Sigmoid colon (tissue), 7 donors: ENCODE measurements around the gene DRAM2. TPM values are rescaled to one million over a fixed set of nuclear protein-coding genes. Genes with fewer than 3 reads are reported as not detected.
"Not testable (repeated sequence)": the region's sequence is repeated elsewhere in the genome, so short reads cannot be mapped to it uniquely, and the experiment has no call there.

ENCODE experiments used
- DNase-seq: peaks from one replicate; pipeline ENCODE4 v3.0.0-alpha.2; 2019
- H3K27ac ChIP-seq, 4 donors: fragments of 200-600 bp; sonication (generic); one replicate each; pipeline ENCODE4 v1.5.1; 2016 to 2019; ENCODE audit warnings: mild to moderate bottlenecking in 1 of 4
- H3K27me3 ChIP-seq, 3 donors: fragments of 200-600 bp; sonication (generic); one replicate each; pipeline ENCODE4 v1.5.1; 2019; ENCODE audit warnings: mild to moderate bottlenecking in 1 of 3
- H3K36me3 ChIP-seq, 4 donors: fragments of 200-600 bp; sonication (generic); one replicate each; pipeline ENCODE4 v1.5.1; 2016 to 2019
- H3K4me1 ChIP-seq, 4 donors: fragments of 200-600 bp; sonication (generic); one replicate each; pipeline ENCODE4 v1.5.1; 2017 to 2019
- H3K4me3 ChIP-seq, 4 donors: fragments of 200-600 bp; sonication (generic); one replicate each; pipeline ENCODE4 v1.5.1; 2017 to 2019; ENCODE audit warnings: mild to moderate bottlenecking in 2 of 4, moderate library complexity in 1 of 4
- H3K9me3 ChIP-seq, 4 donors: fragments of 200-600 bp in 3 of 4; sonication (generic) in 3 of 4; one replicate each; pipeline versions ENCODE4 v1.5.1 to v1.6.1; 2013 to 2019
- EP300 ChIP-seq, 4 donors: sonication (generic); formaldehyde crosslinking; IDR thresholded peaks; one replicate each; pipeline ENCODE4 v1.6.1; 2017; ENCODE audit warnings: antibody characterized with exemption in 4 of 4
- POLR2A ChIP-seq, 2 donors: fragments of 450-650 bp; IDR thresholded peaks; one replicate each; pipeline ENCODE4 v1.6.1; 2016; ENCODE audit warnings: antibody characterized with exemption in 2 of 2, mild to moderate bottlenecking in 2 of 2, moderate library complexity in 2 of 2
- POLR2AphosphoS5 ChIP-seq, 4 donors: sonication (generic); formaldehyde crosslinking; IDR thresholded peaks; one replicate each; pipeline ENCODE4 v1.6.1; 2017; ENCODE audit warnings: antibody characterized with exemption in 4 of 4
- WGBS, 2 donors: extraction: QIAGEN DNeasy Blood & Tissue Kit; methylation state at CpG; one replicate each; pipeline ENCODE4 v1.1.7; 2013; 5-methylcytosine and 5-hydroxymethylcytosine counted together
- intact Hi-C: fragments of 100-400 bp; cut with DNase I; formaldehyde crosslinking; loops from one replicate; pipeline ENCODE4 v1.15.1; 2023
- polyA plus RNA-seq, 3 donors: library from polyadenylated mRNA; stranded (reverse); fragments of 200-250 nt; gene quantifications; one replicate each; pipeline ENCODE4 v1.2.3, GENCODE V29; 2013
- small RNA-seq, 3 donors: library from RNA; depleted of rRNA; stranded (forward); fragments of <200 nt; gene quantifications; one replicate each; pipeline ENCODE3, GENCODE V24; 2016
- total RNA-seq, 4 donors: library from RNA; depleted of rRNA; stranded (reverse); fragments of >200 nt; gene quantifications; one replicate each; pipeline ENCODE4 v1.1.0, GENCODE V29; 2016
- TF ChIP-seq, protein P1 (sequence below), 4 experiments: fragments of 450-650 bp in 3 of 4; fragments of 200-600 bp in 1 of 4; IDR thresholded peaks; one replicate each; pipeline ENCODE4 v1.5.1; 2016 to 2019; ENCODE audit warnings: antibody characterized with exemption in 4 of 4, mild to moderate bottlenecking in 3 of 4, moderate library complexity in 2 of 4
- donor health status: healthy with polysubstance abuse.
- donor health status: Bipolar disorder and iron deficiency.
- donor health status: healthy.

The DRAM2 gene
- total and polyA plus RNA-seq, 7 donors, result 27.0 to 69.6 (median 52.1) TPM

DNA sequence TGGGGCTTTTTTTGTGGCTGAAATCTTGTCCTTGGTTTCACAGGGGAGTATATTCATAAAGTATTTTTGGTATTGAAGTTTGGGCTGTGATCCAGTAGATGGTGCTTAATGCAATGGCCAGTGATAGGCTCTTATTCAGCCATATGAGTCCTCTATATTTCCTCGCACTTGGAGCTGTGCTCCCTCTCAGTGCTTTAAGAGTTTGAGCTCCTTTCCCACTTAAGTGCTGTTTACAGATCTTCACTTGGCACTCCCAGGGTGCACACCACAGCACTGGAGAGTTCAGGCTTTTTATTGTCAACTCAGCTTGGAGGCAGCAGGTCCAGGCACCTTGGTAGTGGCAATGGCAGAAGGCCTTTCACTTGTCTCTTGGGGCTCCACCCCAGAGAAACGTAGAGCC, 54.9 kb downstream of the DRAM2 start:
- Histone ChIP-seq H3K4me1 (no peaks in the 10 kb centered on the region), H3K27me3 (no peaks in the 10 kb centered on the region), H3K9me3 (no peaks in the 10 kb centered on the region), H3K36me3 (no peaks in the 10 kb centered on the region), H3K27ac (no peak overlapping the region), H3K4me3 (no peak overlapping the region)
- intact Hi-C loops, result no loop called here
- no peak for TF ChIP-seq POLR2A (IDR thresholded peaks at IDR 0.05)
- TF ChIP-seq, protein P1, sequence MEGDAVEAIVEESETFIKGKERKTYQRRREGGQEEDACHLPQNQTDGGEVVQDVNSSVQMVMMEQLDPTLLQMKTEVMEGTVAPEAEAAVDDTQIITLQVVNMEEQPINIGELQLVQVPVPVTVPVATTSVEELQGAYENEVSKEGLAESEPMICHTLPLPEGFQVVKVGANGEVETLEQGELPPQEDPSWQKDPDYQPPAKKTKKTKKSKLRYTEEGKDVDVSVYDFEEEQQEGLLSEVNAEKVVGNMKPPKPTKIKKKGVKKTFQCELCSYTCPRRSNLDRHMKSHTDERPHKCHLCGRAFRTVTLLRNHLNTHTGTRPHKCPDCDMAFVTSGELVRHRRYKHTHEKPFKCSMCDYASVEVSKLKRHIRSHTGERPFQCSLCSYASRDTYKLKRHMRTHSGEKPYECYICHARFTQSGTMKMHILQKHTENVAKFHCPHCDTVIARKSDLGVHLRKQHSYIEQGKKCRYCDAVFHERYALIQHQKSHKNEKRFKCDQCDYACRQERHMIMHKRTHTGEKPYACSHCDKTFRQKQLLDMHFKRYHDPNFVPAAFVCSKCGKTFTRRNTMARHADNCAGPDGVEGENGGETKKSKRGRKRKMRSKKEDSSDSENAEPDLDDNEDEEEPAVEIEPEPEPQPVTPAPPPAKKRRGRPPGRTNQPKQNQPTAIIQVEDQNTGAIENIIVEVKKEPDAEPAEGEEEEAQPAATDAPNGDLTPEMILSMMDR (IDR thresholded peaks at IDR 0.05), result no peak
- no peak for TF ChIP-seq EP300 (IDR thresholded peaks at IDR 0.05)
- TF ChIP-seq POLR2AphosphoS5 (IDR thresholded peaks at IDR 0.05), result no peak
- no peak for DNase-seq
- WGBS, 2 donors, result 70 to 79% methylated on average over 2 of the region's 2 CpGs

DNA sequence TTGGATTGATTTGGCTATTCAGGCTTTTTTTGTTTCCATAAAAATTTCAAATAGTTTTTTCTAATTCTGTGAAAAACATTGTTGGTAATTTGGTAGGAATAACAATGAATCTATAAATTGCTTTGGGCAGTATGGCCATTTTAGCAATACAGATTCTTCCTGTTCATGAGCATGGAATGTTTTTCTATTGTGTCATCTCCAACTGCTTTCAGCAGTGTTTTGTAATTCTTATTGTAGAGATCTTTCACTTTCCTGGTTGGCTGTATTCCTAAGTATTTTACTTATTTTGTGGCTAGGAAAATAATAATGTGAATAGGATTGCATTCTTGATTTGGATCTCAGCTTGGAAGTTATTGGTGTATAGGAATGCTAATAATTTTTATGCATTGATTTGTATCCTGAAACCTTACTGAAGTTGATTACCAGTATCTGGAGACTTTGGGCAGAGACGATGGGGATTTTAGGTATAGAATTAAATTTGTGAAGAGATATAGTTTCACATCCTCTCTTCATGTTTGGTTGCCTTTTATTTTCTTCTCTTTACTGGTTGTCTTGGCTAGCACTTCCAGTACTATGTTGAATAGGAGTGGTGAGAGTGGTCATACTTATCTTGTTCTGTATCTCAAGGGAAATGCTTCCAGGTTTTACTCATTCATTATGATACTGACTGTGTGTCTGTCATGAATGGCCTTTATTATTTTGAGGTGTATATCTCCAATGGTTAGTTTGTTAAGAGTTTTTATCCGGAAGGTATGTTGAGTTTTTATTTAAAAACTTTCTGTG, 57.3 kb downstream of the DRAM2 start:
- H3K27me3 ChIP-seq, result no peaks in the 10 kb centered on the region
- no peaks in the 10 kb centered on the region for H3K9me3 ChIP-seq
- H3K4me1 ChIP-seq, result no peaks in the 10 kb centered on the region
- DNase-seq, result no peak
- no peak overlapping the region for H3K4me3 ChIP-seq
- H3K27ac ChIP-seq, result no peak overlapping the region
- WGBS, 2 donors, result 76 to 82% methylated on average over 2 of the region's 2 CpGs
- intact Hi-C loops, result no loop called here
- TF ChIP-seq EP300 (IDR thresholded peaks at IDR 0.05) (no peak), POLR2A (IDR thresholded peaks at IDR 0.05) (no peak)
- TF ChIP-seq, protein P1 (IDR thresholded peaks at IDR 0.05), result no peak
- no peaks in the 10 kb centered on the region for H3K36me3 ChIP-seq

DNA sequence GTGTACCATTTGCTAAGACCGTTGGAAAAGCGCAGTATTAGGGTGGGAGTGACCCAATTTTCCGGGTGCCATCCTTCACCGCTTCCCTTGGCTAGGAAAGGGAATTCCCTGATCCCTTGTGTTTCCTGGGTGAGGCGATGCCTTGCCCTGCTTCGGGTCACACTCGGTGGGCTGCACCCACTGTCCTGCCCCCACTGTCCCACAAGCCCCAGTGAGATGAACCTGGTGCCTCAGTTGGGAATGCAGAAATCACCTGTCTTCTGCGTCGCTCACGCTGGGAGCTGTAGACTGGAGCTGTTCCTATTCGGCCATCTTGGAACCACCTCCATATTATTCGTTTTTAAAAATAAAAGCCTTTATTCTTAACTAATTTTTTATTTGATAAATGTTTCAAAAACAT, 60.6 kb downstream of the DRAM2 start:
- DNase-seq, H3K4me1 ChIP-seq, H3K9me3 ChIP-seq, H3K4me3 ChIP-seq, H3K36me3 ChIP-seq, intact Hi-C loops, H3K27me3 ChIP-seq, H3K27ac ChIP-seq: not testable (repeated sequence)
- WGBS, 2 donors, result 93 to 94% methylated on average over 12 of the region's 12 CpGs

DNA sequence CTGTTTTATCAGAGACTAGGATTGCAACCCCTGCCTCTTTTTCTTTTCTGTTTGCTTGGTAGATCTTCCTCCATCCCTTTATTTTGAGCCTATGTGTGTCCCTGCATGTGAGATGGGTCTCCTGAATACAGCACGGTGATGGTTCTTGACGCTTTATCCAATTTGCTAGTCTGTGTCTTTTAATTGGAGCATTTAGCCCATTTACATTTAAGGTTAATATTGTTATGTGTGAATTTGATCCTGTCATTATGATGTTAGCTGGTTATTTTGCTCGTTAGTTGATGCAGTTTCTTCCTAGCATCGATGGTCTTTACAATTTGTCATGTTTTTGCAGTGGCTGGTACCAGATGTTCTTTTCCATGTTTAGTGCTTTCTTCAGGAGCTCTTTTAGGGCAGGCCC, 62.6 kb downstream of the DRAM2 start:
- H3K36me3 ChIP-seq, DNase-seq, intact Hi-C loops, H3K27me3 ChIP-seq, H3K4me1 ChIP-seq, H3K27ac ChIP-seq, H3K4me3 ChIP-seq, H3K9me3 ChIP-seq: not testable (repeated sequence)
- WGBS, 2 donors, result 81 to 88% methylated on average over 4 of the region's 4 CpGs

Small RNA genes within 50 kb of the gene (small RNA-seq; reads per million reads assigned to genes)
- 0 reads per million in 3 donors for gene AL355816.1

Other genes with a start within 250 kb of the DRAM2 start
- gene LRIF1, start 176.2 kb downstream of the DRAM2 start, total RNA-seq, result 10 to 100 TPM in 1 of 4 donors, 1 to 10 TPM in 3; 4.5 to 10.3 (median 5.6) TPM
- gene LRIF1, start 176.2 kb downstream of the DRAM2 start, polyA plus RNA-seq, result 10 to 100 TPM in 1 of 3 donors, 1 to 10 TPM in 2; 4.2 to 10.3 (median 6.0) TPM
- 10 to 100 TPM; 23.8 to 41.0 (median 30.6) TPM for gene CEPT1, start 130 bp upstream of the DRAM2 start, total RNA-seq
- gene CEPT1, start 130 bp upstream of the DRAM2 start, polyA plus RNA-seq, result 10 to 100 TPM in 1 of 3 donors, 1 to 10 TPM in 2; 7.2 to 29.5 (median 7.2) TPM
- 1 to 10 TPM; 2.3 to 5.9 (median 4.8) TPM for gene DENND2D, start 60.6 kb upstream of the DRAM2 start, total RNA-seq
- gene DENND2D, start 60.6 kb upstream of the DRAM2 start, polyA plus RNA-seq, result 10 to 100 TPM; 34.2 to 77.0 (median 46.5) TPM
- 1 to 10 TPM in 2 of 4 donors, under 1 TPM in 1, not detected in 1; 0.71 to 2.6 (median 1.8) TPM for gene CHI3L2, start 87.6 kb upstream of the DRAM2 start, total RNA-seq
- gene CHI3L2, start 87.6 kb upstream of the DRAM2 start, polyA plus RNA-seq, result 10 to 100 TPM in 1 of 3 donors, not detected in 2; 11.0 TPM
- not detected for gene CHIA, start 150.8 kb upstream of the DRAM2 start, total RNA-seq
- gene CHIA, start 150.8 kb upstream of the DRAM2 start, polyA plus RNA-seq, result not detected